IMR-90 (cell line): Measurements from ENCODE around the gene CITED4. TPM values are rescaled to one million over a fixed set of nuclear protein-coding genes. Genes with fewer than 3 reads are reported as not detected.

Source experiments
- ATAC-seq: fragments of 200-7000 bp; cut with Tn5 transposase; 2 replicates; pipeline ENCODE4 v1.9.1; 2020; ENCODE audit warnings: low read depth, mild to moderate bottlenecking, moderate library complexity
- BruUV-seq: library from RNA; stranded (reverse); fragments of 400-500 nt; replicated peaks from 2 replicates; lab custom pipeline; 2021; lab: Mats Ljungman, UMichigan
- CTCF ChIA-PET: fragments of 300-600 bp; formaldehyde crosslinking; extraction: SDS; loops from one replicate; lab custom pipeline; 2021; ENCODE audit warnings: antibody characterized with exemption; lab: Yijun Ruan, JAX
- POLR2A ChIA-PET: fragments of 300-600 bp; sonication (Branson Sonifier 250); formaldehyde crosslinking; loops from one replicate; lab custom pipeline; 2022; ENCODE audit warnings: antibody characterized with exemption; ENCODE audit not compliant: unreplicated experiment; lab: Charles Lee
- DNase-seq: peaks from one replicate; pipeline ENCODE4 v3.0.0; 2013
- H2AFZ ChIP-seq: replicated peaks from 2 replicates; pipeline ENCODE3; 2013; ENCODE audit warnings: low read length, mild to moderate bottlenecking; ENCODE audit not compliant: poor library complexity
- H2AK5ac ChIP-seq: 2 replicates; pipeline ENCODE4 v1.6.1; 2013; ENCODE audit warnings: low read depth, low read length, inconsistent platforms
- H2AK9ac ChIP-seq: replicated peaks from 2 replicates; pipeline ENCODE3; 2013; ENCODE audit warnings: mild to moderate bottlenecking, low read depth, low read length, moderate library complexity; ENCODE audit not compliant: poor library complexity
- H2BK120ac ChIP-seq: 2 replicates; pipeline ENCODE4 v1.6.1; 2013; ENCODE audit warnings: low read depth, low read length, inconsistent platforms
- H2BK15ac ChIP-seq: 3 replicates; pipeline ENCODE4 v1.6.1; 2013; ENCODE audit warnings: low read depth, low read length, inconsistent platforms
- H2BK20ac ChIP-seq: 2 replicates; pipeline ENCODE4 v1.6.1; 2013; ENCODE audit warnings: low read depth, mild to moderate bottlenecking, inconsistent platforms, low read length, moderate library complexity
- H2BK5ac ChIP-seq: 2 replicates; pipeline ENCODE4 v1.6.1; 2013; ENCODE audit warnings: mild to moderate bottlenecking, low read depth, low read length, inconsistent platforms; ENCODE audit not compliant: poor library complexity, severe bottlenecking
- H3K14ac ChIP-seq: replicated peaks from 2 replicates; pipeline ENCODE4 v1.6.1; 2013; ENCODE audit warnings: low read depth, low read length, inconsistent platforms
- H3K18ac ChIP-seq: 2 replicates; pipeline ENCODE4 v1.6.1; 2013; ENCODE audit warnings: low read depth, low read length, control low read depth
- H3K23ac ChIP-seq: 2 replicates; pipeline ENCODE4 v1.6.1; 2013; ENCODE audit warnings: low read depth, low read length, inconsistent platforms
- H3K27ac ChIP-seq: 2 replicates; pipeline ENCODE4 v1.5.1; 2013; ENCODE audit warnings: mild to moderate bottlenecking, control low read depth, low read length; ENCODE audit not compliant: insufficient read depth
- H3K27me3 ChIP-seq: 2 replicates; pipeline ENCODE4 v1.6.1; 2013; ENCODE audit warnings: low read length; ENCODE audit not compliant: control insufficient read depth, insufficient read depth
- H3K36me3 ChIP-seq: 2 replicates; pipeline ENCODE4 v1.6.1; 2013; ENCODE audit warnings: low read length, mixed read lengths; ENCODE audit not compliant: control insufficient read depth, insufficient read depth
- H3K4ac ChIP-seq: 2 replicates; pipeline ENCODE4 v1.6.1; 2013; ENCODE audit warnings: low read depth, low read length, inconsistent platforms
- H3K4me1 ChIP-seq: 2 replicates; pipeline ENCODE4 v1.6.1; 2013; ENCODE audit warnings: low read length, mixed read lengths; ENCODE audit not compliant: control insufficient read depth, insufficient read depth
- H3K4me2 ChIP-seq: 2 replicates; pipeline ENCODE4 v1.6.1; 2013; ENCODE audit warnings: low read depth, mild to moderate bottlenecking, control low read depth, low read length, moderate library complexity
- H3K4me3 ChIP-seq: 2 replicates; pipeline ENCODE4 v1.5.1; 2013; ENCODE audit warnings: low read depth, mild to moderate bottlenecking, control low read depth, low read length, moderate library complexity; ENCODE audit not compliant: insufficient read depth
- H3K56ac ChIP-seq: 2 replicates; pipeline ENCODE4 v1.6.1; 2013; ENCODE audit warnings: low read length, inconsistent platforms; ENCODE audit not compliant: insufficient read depth; ENCODE audit errors: extremely low read depth
- H3K79me1 ChIP-seq, 2 experiments: 2 replicates each; pipeline ENCODE4 v1.6.1; 2013; ENCODE audit warnings: low read length in 2 of 2, inconsistent platforms in 1 of 2, low read depth in 1 of 2
- H3K9ac ChIP-seq: 2 replicates; pipeline ENCODE4 v1.6.1; 2013; ENCODE audit warnings: low read depth, low read length, control low read depth
- H3K9me1 ChIP-seq: 2 replicates; pipeline ENCODE4 v1.6.1; 2013; ENCODE audit warnings: low read length, inconsistent platforms; ENCODE audit not compliant: insufficient read depth
- H3K9me3 ChIP-seq: 2 replicates; pipeline ENCODE4 v1.6.1; 2013; ENCODE audit warnings: low read length; ENCODE audit not compliant: control insufficient read depth, insufficient read depth
- H4K20me1 ChIP-seq: 2 replicates; pipeline ENCODE4 v1.6.1; 2013; ENCODE audit warnings: low read length, inconsistent platforms; ENCODE audit not compliant: insufficient read depth
- H4K5ac ChIP-seq: 2 replicates; pipeline ENCODE4 v1.6.1; 2013; ENCODE audit warnings: mild to moderate bottlenecking, low read depth, low read length, control low read depth
- H4K8ac ChIP-seq, 2 experiments: 2 replicates each; pipeline ENCODE4 v1.6.1; 2013; ENCODE audit warnings: low read depth in 2 of 2, low read length in 2 of 2, control low read depth in 1 of 2, inconsistent platforms in 1 of 2
- H4K91ac ChIP-seq: 2 replicates; pipeline ENCODE4 v1.6.1; 2013; ENCODE audit warnings: low read depth, low read length, inconsistent platforms; ENCODE audit not compliant: insufficient read depth
- BHLHE40 ChIP-seq: fragments of 150-350 bp; IDR thresholded peaks from 2 replicates; pipeline ENCODE4 v1.6.1; 2016; ENCODE audit warnings: mild to moderate bottlenecking, low read depth, low read length
- CEBPB ChIP-seq: IDR thresholded peaks from 2 replicates; pipeline ENCODE4 v1.6.1; 2012; ENCODE audit warnings: low read depth, low read length, improper control_type of control experiment
- CHD1 ChIP-seq: IDR thresholded peaks from 2 replicates; pipeline ENCODE4 v1.6.1; 2012; ENCODE audit warnings: low read depth, low read length, improper control_type of control experiment
- ELK1 ChIP-seq: fragments of 150-350 bp; IDR thresholded peaks from 2 replicates; pipeline ENCODE4 v1.6.1; 2016; ENCODE audit warnings: low read depth, mild to moderate bottlenecking, low read length, moderate library complexity, borderline replicate concordance
- FOS ChIP-seq: fragments of 150-350 bp; IDR thresholded peaks from 2 replicates; pipeline ENCODE4 v1.6.1; 2016; ENCODE audit warnings: low read depth, low read length
- MAFK ChIP-seq: IDR thresholded peaks from 2 replicates; pipeline ENCODE4 v1.6.1; 2012; ENCODE audit warnings: low read depth, low read length, improper control_type of control experiment
- MAZ ChIP-seq: IDR thresholded peaks from 2 replicates; pipeline ENCODE4 v1.6.1; 2012; ENCODE audit warnings: low read depth, mild to moderate bottlenecking, low read length, improper control_type of control experiment, moderate library complexity, borderline replicate concordance
- MXI1 ChIP-seq: IDR thresholded peaks from 2 replicates; pipeline ENCODE4 v1.6.1; 2012; ENCODE audit warnings: low read depth, mild to moderate bottlenecking, low read length, moderate library complexity, borderline replicate concordance
- NFE2L2 ChIP-seq: fragments of 150-350 bp; IDR thresholded peaks from 2 replicates; pipeline ENCODE4 v1.6.1; 2016; ENCODE audit warnings: low read depth, mild to moderate bottlenecking, low read length
- POLR2A ChIP-seq: IDR thresholded peaks from 2 replicates; pipeline ENCODE4 v1.6.1; 2012; ENCODE audit warnings: mild to moderate bottlenecking, low read depth, low read length
- RAD21 ChIP-seq: IDR thresholded peaks from 2 replicates; pipeline ENCODE4 v1.6.1; 2012; ENCODE audit warnings: low read length, improper control_type of control experiment
- RCOR1 ChIP-seq: IDR thresholded peaks from 2 replicates; pipeline ENCODE4 v1.6.1; 2012; ENCODE audit warnings: mild to moderate bottlenecking, low read length, improper control_type of control experiment; ENCODE audit not compliant: insufficient replicate concordance
- RFX5 ChIP-seq: IDR thresholded peaks from 2 replicates; pipeline ENCODE4 v1.8.0; 2012; ENCODE audit warnings: low read depth, mild to moderate bottlenecking, low read length, moderate library complexity
- SMC3 ChIP-seq: fragments of 150-350 bp; IDR thresholded peaks from 2 replicates; pipeline ENCODE4 v1.6.1; 2016; ENCODE audit warnings: low read depth, mild to moderate bottlenecking, antibody characterized with exemption, low read length, moderate library complexity
- WGBS, 2 experiments: methylation state at CpG; one replicate each; pipeline versions ENCODE4 v1.1.5 to v1.1.7; 2013; ENCODE audit warnings: missing lambda C conversion rate in 2 of 2; ENCODE audit not compliant: insufficient read length in 1 of 2; ENCODE audit errors: extremely low coverage in 2 of 2; 5-methylcytosine and 5-hydroxymethylcytosine counted together
- dilution Hi-C: fragments of 300-500 bp; cut with HindIII; formaldehyde crosslinking; loops from one replicate; pipeline ENCODE4 v1.14.3; 2018; ENCODE audit warnings: low sequenced_read_pairs; ENCODE audit not compliant: unreplicated experiment
- in situ Hi-C: fragments of 300-500 bp; cut with MboI; formaldehyde crosslinking; loops from 3 replicates; pipeline ENCODE4 v1.14.3; 2019; ENCODE audit warnings: low sequenced_read_pairs, inconsistent platforms, mixed read lengths
- intact Hi-C: fragments of 100-400 bp; cut with micrococcal nuclease; formaldehyde crosslinking; loops from 2 replicates; pipeline ENCODE4 v1.10.0; 2022
- polyA plus RNA-seq, 3 experiments: library from polyadenylated mRNA; depleted of rRNA; stranded (reverse); fragments of >200 nt; gene quantifications; 2 replicates each; pipeline ENCODE4 v1.2.3, GENCODE V29; 2012; ENCODE audit warnings: low replicate concordance in 1 of 3
- total RNA-seq: library from RNA; depleted of rRNA; stranded (reverse); fragments of >200 nt; gene quantifications from 2 replicates; pipeline ENCODE4 v1.2.3, GENCODE V29; 2012
- TF ChIP-seq, protein P1 (sequence below): fragments of 150-350 bp; IDR thresholded peaks from 2 replicates; pipeline ENCODE4 v1.6.1; 2017; ENCODE audit warnings: mild to moderate bottlenecking, antibody characterized with exemption, low read length, low read depth
- TF ChIP-seq, protein P2 (sequence below): conservative IDR thresholded peaks from 2 replicates; pipeline ENCODE4 v1.5.1; 2012; ENCODE audit warnings: mild to moderate bottlenecking, low read depth, low read length, improper control_type of control experiment

The CITED4 gene
- total and polyA plus RNA-seq, 2 of the 4 experiments (the other 2 are of a cell fraction): under 0.01 to 1.6 TPM

DNA sequence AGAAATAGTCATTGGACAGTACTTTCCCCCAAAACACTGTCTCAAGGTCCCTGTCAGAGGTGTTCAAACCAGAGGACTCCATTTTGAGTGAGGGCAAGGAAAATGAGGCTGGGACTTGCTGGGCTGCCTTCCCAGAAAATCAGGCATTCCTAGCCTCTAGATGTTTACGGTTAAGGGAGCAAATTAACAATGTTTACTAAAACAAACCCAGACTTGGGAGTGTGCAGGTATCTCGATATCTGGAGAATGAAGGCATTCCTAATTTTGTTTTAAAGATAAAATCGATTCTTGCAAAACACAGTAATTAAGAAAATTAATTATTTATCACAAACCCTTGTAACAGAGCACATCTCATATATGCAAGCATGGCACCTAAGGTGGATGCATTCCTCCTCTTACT, 48.9 kb upstream of the CITED4 start:
- Histone ChIP-seq H3K18ac (no peak overlapping the region), H3K9ac (no peak overlapping the region), H2BK120ac (no peak overlapping the region), H3K9me3 (no peaks in the 10 kb centered on the region), H4K20me1 (no peaks in the 10 kb centered on the region), H3K4me3 (no peak overlapping the region), H2AK5ac (no peak overlapping the region), H3K27ac (no peak overlapping the region), H3K23ac (no peak overlapping the region), H3K14ac (no peak overlapping the region), H4K91ac (no peak overlapping the region), H2BK5ac (no peak overlapping the region), H3K56ac (no peak overlapping the region), H2BK20ac (no peak overlapping the region), H3K4me2 (no peak overlapping the region), H3K79me1 (no peaks in the 10 kb centered on the region), H3K4me1 (no peaks in the 10 kb centered on the region), H2AFZ (no peak overlapping the region), H2BK15ac (no peak overlapping the region), H3K9me1 (no peaks in the 10 kb centered on the region), H3K27me3 (no peaks in the 10 kb centered on the region), H4K8ac (no peak overlapping the region), H4K5ac (no peak overlapping the region), H3K4ac (no peak overlapping the region), H2AK9ac (no peak overlapping the region), H3K36me3 (no peaks in the 10 kb centered on the region)
- intact Hi-C loops (no loop called here), in situ Hi-C loops (no loop called here), dilution Hi-C loops (no loop called here)
- BruUV-seq: no TSS peak
- WGBS, 2 experiments: no CpG with 5 or more reads among the region's 3 CpGs
- ChIA-PET POLR2A (no interaction called here), CTCF (no interaction called here)
- TF ChIP-seq BHLHE40: no peak
- TF ChIP-seq, protein P1, sequence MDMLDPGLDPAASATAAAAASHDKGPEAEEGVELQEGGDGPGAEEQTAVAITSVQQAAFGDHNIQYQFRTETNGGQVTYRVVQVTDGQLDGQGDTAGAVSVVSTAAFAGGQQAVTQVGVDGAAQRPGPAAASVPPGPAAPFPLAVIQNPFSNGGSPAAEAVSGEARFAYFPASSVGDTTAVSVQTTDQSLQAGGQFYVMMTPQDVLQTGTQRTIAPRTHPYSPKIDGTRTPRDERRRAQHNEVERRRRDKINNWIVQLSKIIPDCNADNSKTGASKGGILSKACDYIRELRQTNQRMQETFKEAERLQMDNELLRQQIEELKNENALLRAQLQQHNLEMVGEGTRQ: no peak
- no peak for TF ChIP-seq SMC3
- no peak for TF ChIP-seq MAZ
- no peak for TF ChIP-seq FOS
- no peak for TF ChIP-seq CHD1
- no peak for TF ChIP-seq ELK1
- no peak for TF ChIP-seq RAD21
- TF ChIP-seq MXI1: no peak
- no peak for TF ChIP-seq RFX5
- TF ChIP-seq NFE2L2: no peak
- no peak for TF ChIP-seq POLR2A
- no peak for TF ChIP-seq CEBPB
- TF ChIP-seq MAFK: no peak
- TF ChIP-seq, protein P2, sequence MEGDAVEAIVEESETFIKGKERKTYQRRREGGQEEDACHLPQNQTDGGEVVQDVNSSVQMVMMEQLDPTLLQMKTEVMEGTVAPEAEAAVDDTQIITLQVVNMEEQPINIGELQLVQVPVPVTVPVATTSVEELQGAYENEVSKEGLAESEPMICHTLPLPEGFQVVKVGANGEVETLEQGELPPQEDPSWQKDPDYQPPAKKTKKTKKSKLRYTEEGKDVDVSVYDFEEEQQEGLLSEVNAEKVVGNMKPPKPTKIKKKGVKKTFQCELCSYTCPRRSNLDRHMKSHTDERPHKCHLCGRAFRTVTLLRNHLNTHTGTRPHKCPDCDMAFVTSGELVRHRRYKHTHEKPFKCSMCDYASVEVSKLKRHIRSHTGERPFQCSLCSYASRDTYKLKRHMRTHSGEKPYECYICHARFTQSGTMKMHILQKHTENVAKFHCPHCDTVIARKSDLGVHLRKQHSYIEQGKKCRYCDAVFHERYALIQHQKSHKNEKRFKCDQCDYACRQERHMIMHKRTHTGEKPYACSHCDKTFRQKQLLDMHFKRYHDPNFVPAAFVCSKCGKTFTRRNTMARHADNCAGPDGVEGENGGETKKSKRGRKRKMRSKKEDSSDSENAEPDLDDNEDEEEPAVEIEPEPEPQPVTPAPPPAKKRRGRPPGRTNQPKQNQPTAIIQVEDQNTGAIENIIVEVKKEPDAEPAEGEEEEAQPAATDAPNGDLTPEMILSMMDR: no peak
- TF ChIP-seq RCOR1: no peak
- DNase-seq: no peak
- ATAC-seq: no peak
